Gastrocnemius medialis (tissue), 4 donors: Measurements from ENCODE around the gene PLEKHH2. TPM values are rescaled to one million over a fixed set of nuclear protein-coding genes. Genes with fewer than 3 reads are reported as not detected.

Source experiments
- ATAC-seq, 2 donors: fragments of 150-250 bp; one replicate each; pipeline ENCODE4 v1.9.1; 2016
- DNase-seq, 2 donors: peaks; one replicate each; pipeline ENCODE4 v3.0.0-alpha.2; 2019
- H3K27ac ChIP-seq, 4 donors: fragments of 200-600 bp; sonication (generic); 1 replicate in 1 of 4; 2 replicates in 3 of 4; pipeline ENCODE4 v1.5.1; 2016 to 2018; ENCODE audit warnings: mild to moderate bottlenecking in 2 of 4, moderate library complexity in 1 of 4
- H3K27me3 ChIP-seq, 3 donors: fragments of 200-600 bp; sonication (generic) in 2 of 3; 1 replicate in 1 of 3; 2 replicates in 2 of 3; pipeline versions ENCODE4 v1.5.1 to v1.6.0; 2016 to 2019; ENCODE audit warnings: mild to moderate bottlenecking in 1 of 3, moderate library complexity in 1 of 3
- H3K36me3 ChIP-seq, 2 donors: fragments of 200-600 bp; sonication (generic) in 1 of 2; one replicate each; pipeline ENCODE4 v1.5.1; 2017 to 2018
- H3K4me1 ChIP-seq, 2 donors: fragments of 200-600 bp; sonication (generic) in 1 of 2; one replicate each; pipeline ENCODE4 v1.5.1; 2016 to 2017; ENCODE audit warnings: mild to moderate bottlenecking in 2 of 2
- H3K4me3 ChIP-seq, 4 donors: fragments of 200-600 bp; sonication (generic) in 3 of 4; 1 replicate in 1 of 4; 2 replicates in 3 of 4; pipeline ENCODE4 v1.5.1; 2016 to 2019; ENCODE audit warnings: mild to moderate bottlenecking in 2 of 4
- H3K9me3 ChIP-seq, 3 donors: fragments of 200-600 bp; sonication (generic) in 2 of 3; 1 replicate in 1 of 3; 2 replicates in 2 of 3; pipeline ENCODE4 v1.5.1; 2016 to 2019
- POLR2A ChIP-seq, 2 donors: fragments of 450-650 bp; IDR thresholded peaks; one replicate each; pipeline ENCODE4 v1.6.1; 2017; ENCODE audit warnings: antibody characterized with exemption in 2 of 2, mild to moderate bottlenecking in 2 of 2, moderate library complexity in 2 of 2
- in situ Hi-C, 4 donors: fragments of 200-750 bp; cut with MboI; loops; one replicate each; pipeline versions ENCODE4 v1.15.0 to v1.8.0; 2017; ENCODE audit warnings: low sequenced_read_pairs in 4 of 4
- intact Hi-C: fragments of 100-400 bp; cut with DNase I; formaldehyde crosslinking; loops from one replicate; pipeline ENCODE4 v1.15.1; 2023; ENCODE audit warnings: low total_unique reads
- total RNA-seq, 4 donors: library from RNA; depleted of rRNA; stranded (reverse); fragments of >200 nt; gene quantifications; one replicate each; pipeline versions ENCODE4 v1.1.0 to v1.2.3, GENCODE V29; 2016
- TF ChIP-seq, protein P1 (sequence below), 5 experiments: fragments of 450-650 bp in 3 of 5; fragments of 200-600 bp in 2 of 5; sonication (generic) in 2 of 5; IDR thresholded peaks in 4 of 5; conservative IDR thresholded peaks in 1 of 5; 1 replicate in 4 of 5; 2 replicates in 1 of 5; pipeline ENCODE4 v1.5.1; 2016 to 2019; ENCODE audit warnings: antibody characterized with exemption in 5 of 5, mild to moderate bottlenecking in 3 of 5, moderate library complexity in 3 of 5

PLEKHH2 gene
- total RNA-seq, 4 donors from 2014 or later = 1.4 to 4.9 (median 3.4) TPM

DNA sequence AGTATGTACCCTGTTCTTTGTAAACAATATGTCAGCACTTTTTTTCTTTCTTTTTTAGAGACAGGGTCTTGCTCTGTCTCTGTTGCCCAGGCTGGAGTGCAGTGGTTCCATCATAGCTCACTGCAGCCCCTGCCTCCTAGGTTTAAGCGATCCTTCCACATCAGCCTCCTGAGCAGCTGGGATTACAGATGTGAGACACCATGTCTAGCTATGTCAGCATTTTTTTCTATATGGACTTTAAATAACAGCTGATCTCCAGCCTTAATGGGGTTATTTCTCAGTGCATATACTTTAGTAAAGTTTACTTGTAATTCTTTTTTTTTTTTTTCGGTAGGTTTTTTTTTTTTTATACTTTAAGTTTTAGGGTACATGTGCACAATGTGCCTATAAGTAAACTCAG lies 174.9 kb downstream of the PLEKHH2 start:
- no peak for DNase-seq
- no peaks in the 10 kb centered on the region for H3K36me3 ChIP-seq
- in situ Hi-C loops = no loop called here

DNA sequence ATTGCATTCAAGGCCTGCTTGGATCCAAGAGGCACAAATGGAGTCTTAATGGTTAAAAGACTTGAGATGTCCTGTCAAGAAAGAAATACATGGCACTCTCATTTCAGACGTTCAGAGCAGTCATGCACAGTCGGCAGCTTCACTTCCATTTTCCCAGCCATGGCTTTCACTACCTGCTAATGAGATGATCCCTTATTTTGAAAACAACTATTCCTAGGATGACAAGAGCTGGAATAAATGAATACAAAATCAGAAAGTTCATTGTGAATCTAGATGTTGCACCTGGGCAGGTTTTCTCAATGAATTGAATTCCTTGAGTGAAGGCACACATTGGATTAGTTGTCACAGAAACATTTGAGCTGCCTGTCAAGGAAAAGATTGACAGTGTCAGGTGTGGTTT lies 175.9 kb downstream of the PLEKHH2 start:
- in situ Hi-C loops = no loop called here
- DNase-seq (no peak), ATAC-seq (no peak)
- no peaks in the 10 kb centered on the region for H3K27me3 ChIP-seq
- no peaks in the 10 kb centered on the region for H3K36me3 ChIP-seq
- no peak overlapping the region for H3K4me3 ChIP-seq
- H3K27ac ChIP-seq = no peak overlapping the region
- TF ChIP-seq, protein P1, sequence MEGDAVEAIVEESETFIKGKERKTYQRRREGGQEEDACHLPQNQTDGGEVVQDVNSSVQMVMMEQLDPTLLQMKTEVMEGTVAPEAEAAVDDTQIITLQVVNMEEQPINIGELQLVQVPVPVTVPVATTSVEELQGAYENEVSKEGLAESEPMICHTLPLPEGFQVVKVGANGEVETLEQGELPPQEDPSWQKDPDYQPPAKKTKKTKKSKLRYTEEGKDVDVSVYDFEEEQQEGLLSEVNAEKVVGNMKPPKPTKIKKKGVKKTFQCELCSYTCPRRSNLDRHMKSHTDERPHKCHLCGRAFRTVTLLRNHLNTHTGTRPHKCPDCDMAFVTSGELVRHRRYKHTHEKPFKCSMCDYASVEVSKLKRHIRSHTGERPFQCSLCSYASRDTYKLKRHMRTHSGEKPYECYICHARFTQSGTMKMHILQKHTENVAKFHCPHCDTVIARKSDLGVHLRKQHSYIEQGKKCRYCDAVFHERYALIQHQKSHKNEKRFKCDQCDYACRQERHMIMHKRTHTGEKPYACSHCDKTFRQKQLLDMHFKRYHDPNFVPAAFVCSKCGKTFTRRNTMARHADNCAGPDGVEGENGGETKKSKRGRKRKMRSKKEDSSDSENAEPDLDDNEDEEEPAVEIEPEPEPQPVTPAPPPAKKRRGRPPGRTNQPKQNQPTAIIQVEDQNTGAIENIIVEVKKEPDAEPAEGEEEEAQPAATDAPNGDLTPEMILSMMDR (IDR thresholded peaks at IDR 0.05 in 4 of 5, conservative IDR thresholded peaks at IDR 0.05 in 1 of 5) = no peak
- no peak for TF ChIP-seq POLR2A (IDR thresholded peaks at IDR 0.05)
- H3K4me1 ChIP-seq = no peaks in the 10 kb centered on the region
- intact Hi-C loops = no loop called here
- H3K9me3 ChIP-seq = no peaks in the 10 kb centered on the region

More for the DNA sequence above, 174.9 kb downstream of the PLEKHH2 start:
- H3K27me3 ChIP-seq = no peaks in the 10 kb centered on the region
- H3K27ac ChIP-seq = no peak overlapping the region
- TF ChIP-seq, protein P1 (IDR thresholded peaks at IDR 0.05 in 4 of 5, conservative IDR thresholded peaks at IDR 0.05 in 1 of 5) = no peak
- TF ChIP-seq POLR2A (IDR thresholded peaks at IDR 0.05) = no peak
- no peaks in the 10 kb centered on the region for H3K9me3 ChIP-seq
- H3K4me3 ChIP-seq = no peak overlapping the region
- no peaks in the 10 kb centered on the region for H3K4me1 ChIP-seq
- intact Hi-C loops = no loop called here
- ATAC-seq = no peak

DNA sequence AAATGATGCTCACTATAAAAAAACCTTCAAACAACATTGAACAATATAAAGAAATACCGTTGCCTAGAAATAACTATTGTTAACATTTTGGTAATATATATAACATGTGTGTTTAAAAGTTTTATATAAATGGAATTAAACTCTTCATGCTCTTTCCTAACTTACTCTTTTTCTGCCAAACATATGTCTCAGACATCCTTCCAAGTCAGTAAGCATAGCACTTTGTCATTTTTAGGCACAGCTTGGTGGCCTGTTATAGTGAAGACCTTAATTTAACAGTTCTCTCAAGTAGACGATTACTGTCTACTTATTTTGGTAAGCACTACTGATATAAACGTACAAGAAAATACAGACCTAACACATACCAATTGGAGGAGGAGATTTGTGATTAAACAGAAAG lies 177.7 kb downstream of the PLEKHH2 start:
- Histone ChIP-seq H3K9me3 (no peaks in the 10 kb centered on the region), H3K27ac (no peak overlapping the region), H3K4me3 (no peak overlapping the region), H3K27me3 (no peaks in the 10 kb centered on the region), H3K36me3 (no peaks in the 10 kb centered on the region), H3K4me1 (no peaks in the 10 kb centered on the region)
- in situ Hi-C loops (no loop called here), intact Hi-C loops (no loop called here)
- DNase-seq = no peak
- TF ChIP-seq POLR2A (IDR thresholded peaks at IDR 0.05) = no peak
- TF ChIP-seq, protein P1 (IDR thresholded peaks at IDR 0.05 in 4 of 5, conservative IDR thresholded peaks at IDR 0.05 in 1 of 5) = no peak
- ATAC-seq = no peak

Other genes with a start within 250 kb of the PLEKHH2 start
- 10 to 100 TPM; 13.6 to 19.0 (median 16.2) TPM for gene THADA, start 41.2 kb upstream of the PLEKHH2 start, total RNA-seq
- gene C1GALT1C1L, start 39.2 kb downstream of the PLEKHH2 start, total RNA-seq = under 1 TPM in 1 of 4 donors, not detected in 3; 0.59 TPM
- 10 to 100 TPM in 2 of 4 donors, 1 to 10 TPM in 2; 8.1 to 13.1 (median 10.2) TPM for gene DYNC2LI1, start 136.8 kb downstream of the PLEKHH2 start, total RNA-seq
- gene ABCG5, start 201.6 kb downstream of the PLEKHH2 start, total RNA-seq = not detected
- under 1 TPM in 1 of 4 donors, not detected in 3; 0.07 TPM for gene ABCG8, start 201.7 kb downstream of the PLEKHH2 start, total RNA-seq